Measurements from ENCODE around the gene CARS1. TPM values are rescaled to one million over a fixed set of nuclear protein-coding genes. Genes with fewer than 3 reads are reported as not detected.

Gene CARS1
- total RNA-seq, 1 experiment from 2014 or later = 120 TPM

DNA sequence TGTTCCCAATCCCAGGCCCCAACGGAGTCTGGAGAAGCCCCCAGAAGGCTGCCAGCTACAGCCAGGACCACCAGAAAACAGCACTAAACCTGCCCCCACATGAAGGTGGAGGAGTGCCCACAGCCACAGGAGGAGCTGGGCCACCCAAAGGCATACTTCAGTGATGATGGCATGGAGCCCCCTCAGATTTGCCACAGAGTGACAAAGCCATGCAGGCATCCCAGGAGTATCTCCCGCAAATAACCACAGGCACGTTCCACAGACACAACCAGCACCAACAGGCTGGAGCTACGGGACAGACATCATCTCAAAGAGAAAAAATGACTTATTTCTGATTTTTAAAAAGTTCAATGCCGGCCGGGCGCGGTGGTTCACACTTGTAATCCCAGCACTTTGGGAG, 10.6 kb downstream of the CARS1 start:
- Histone ChIP-seq H3K27me3 (ENCODE audit: control insufficient read depth, insufficient read depth, low read length) (no peaks in the 10 kb centered on the region), H3K36me3 (ENCODE audit: control insufficient read depth, insufficient read depth, low read length) (peaks cover 9% of the 10 kb centered on the region; the same call in 1 of the 2 replicates), H3K4me3 (ENCODE audit: low read depth in 2 of 2, low read length in 2 of 2) (no peak overlapping the region), H3K4me1 (ENCODE audit: control insufficient read depth, insufficient read depth, low read length) (peaks cover 43% of the 10 kb centered on the region), H3K27ac (ENCODE audit: low read length) (no peak overlapping the region), H3K9me3 (ENCODE audit: control insufficient read depth, insufficient read depth, low read depth, low read length) (no peaks in the 10 kb centered on the region)
- ChIA-PET CTCF (interaction anchor here (1.3 to 2.6 kb wide), 2 partner anchors 9 to 45 kb away, joined by 3 to 10 read pairs; no protein-coding TSS in a partner anchor), POLR2A (interaction anchor here (0.9 kb wide), 1 partner anchor 10 kb away, joined by 5 read pairs; no protein-coding TSS in a partner anchor)
- no TSS peak for BruUV-seq (replicated peaks)
- DNase-seq (ENCODE audit: low read depth, low spot score) (no peak), ATAC-seq (no peak)
- in situ Hi-C loops (cut with HindIII; ENCODE audit: low pct_unique_long_range_greater_than_20kb, low sequenced_read_pairs) (no loop called here), intact Hi-C loops (cut with micrococcal nuclease; ENCODE audit: unreplicated experiment) (no loop called here)
- TF ChIP-seq, protein P1, sequence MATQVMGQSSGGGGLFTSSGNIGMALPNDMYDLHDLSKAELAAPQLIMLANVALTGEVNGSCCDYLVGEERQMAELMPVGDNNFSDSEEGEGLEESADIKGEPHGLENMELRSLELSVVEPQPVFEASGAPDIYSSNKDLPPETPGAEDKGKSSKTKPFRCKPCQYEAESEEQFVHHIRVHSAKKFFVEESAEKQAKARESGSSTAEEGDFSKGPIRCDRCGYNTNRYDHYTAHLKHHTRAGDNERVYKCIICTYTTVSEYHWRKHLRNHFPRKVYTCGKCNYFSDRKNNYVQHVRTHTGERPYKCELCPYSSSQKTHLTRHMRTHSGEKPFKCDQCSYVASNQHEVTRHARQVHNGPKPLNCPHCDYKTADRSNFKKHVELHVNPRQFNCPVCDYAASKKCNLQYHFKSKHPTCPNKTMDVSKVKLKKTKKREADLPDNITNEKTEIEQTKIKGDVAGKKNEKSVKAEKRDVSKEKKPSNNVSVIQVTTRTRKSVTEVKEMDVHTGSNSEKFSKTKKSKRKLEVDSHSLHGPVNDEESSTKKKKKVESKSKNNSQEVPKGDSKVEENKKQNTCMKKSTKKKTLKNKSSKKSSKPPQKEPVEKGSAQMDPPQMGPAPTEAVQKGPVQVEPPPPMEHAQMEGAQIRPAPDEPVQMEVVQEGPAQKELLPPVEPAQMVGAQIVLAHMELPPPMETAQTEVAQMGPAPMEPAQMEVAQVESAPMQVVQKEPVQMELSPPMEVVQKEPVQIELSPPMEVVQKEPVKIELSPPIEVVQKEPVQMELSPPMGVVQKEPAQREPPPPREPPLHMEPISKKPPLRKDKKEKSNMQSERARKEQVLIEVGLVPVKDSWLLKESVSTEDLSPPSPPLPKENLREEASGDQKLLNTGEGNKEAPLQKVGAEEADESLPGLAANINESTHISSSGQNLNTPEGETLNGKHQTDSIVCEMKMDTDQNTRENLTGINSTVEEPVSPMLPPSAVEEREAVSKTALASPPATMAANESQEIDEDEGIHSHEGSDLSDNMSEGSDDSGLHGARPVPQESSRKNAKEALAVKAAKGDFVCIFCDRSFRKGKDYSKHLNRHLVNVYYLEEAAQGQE (IDR thresholded peaks at IDR 0.05; ENCODE audit: insufficient read depth in 1 of 2, low read depth in 2 of 2, low read length in 1 of 2) = no peak
- TF ChIP-seq POLR2AphosphoS5 (IDR thresholded peaks at IDR 0.05; ENCODE audit: low read depth, low read length) (no peak), TCF7L2 (IDR thresholded peaks at IDR 0.05; ENCODE audit: low read depth, low read length) (no peak)

- DNase-seq (ENCODE audit: low read depth, low spot score) = no peak
- POLR2A ChIA-PET = no interaction called here
- Histone ChIP-seq H3K9me3 (ENCODE audit: control insufficient read depth, insufficient read depth, low read depth, low read length) (no peaks in the 10 kb centered on the region), H3K4me1 (ENCODE audit: control insufficient read depth, insufficient read depth, low read length) (peaks cover 38% of the 10 kb centered on the region), H3K4me3 (ENCODE audit: low read depth in 2 of 2, low read length in 2 of 2) (no peak overlapping the region), H3K36me3 (ENCODE audit: control insufficient read depth, insufficient read depth, low read length) (peaks cover 14% of the 10 kb centered on the region; the same call in 1 of the 2 replicates), H3K27ac (ENCODE audit: low read length) (no peak overlapping the region), H3K27me3 (ENCODE audit: control insufficient read depth, insufficient read depth, low read length) (no peaks in the 10 kb centered on the region)
- no TSS peak for BruUV-seq (replicated peaks)
- TF ChIP-seq SIN3A (IDR thresholded peaks at IDR 0.05; ENCODE audit: borderline replicate concordance, insufficient read depth, low read depth, low read length) = no peak
- TF ChIP-seq TCF7L2 (IDR thresholded peaks at IDR 0.05; ENCODE audit: low read depth, low read length) = no peak
- TF ChIP-seq CTCF (IDR thresholded peaks at IDR 0.05) = no peak; the same call in 1 of the 2 replicates
- TF ChIP-seq, protein P1 (IDR thresholded peaks at IDR 0.05; ENCODE audit: insufficient read depth in 1 of 2, low read depth in 2 of 2, low read length in 1 of 2) = no peak
- no peak for TF ChIP-seq POLR2AphosphoS5 (IDR thresholded peaks at IDR 0.05; ENCODE audit: low read depth, low read length)
- no peak for ATAC-seq
- intact Hi-C loops (cut with micrococcal nuclease; ENCODE audit: unreplicated experiment) = no loop called here
- CTCF ChIA-PET = interaction anchor here (1.3 to 2.6 kb wide), 2 partner anchors 9 to 45 kb away, joined by 3 to 10 read pairs; no protein-coding TSS in a partner anchor
- in situ Hi-C loops (cut with HindIII; ENCODE audit: low pct_unique_long_range_greater_than_20kb, low sequenced_read_pairs) = no loop called here
Observed at GRCh38 chr11:3046190-3046589, 11.0 kb downstream of the CARS1 start.
